HG02610 (cell line): ENCODE measurements around the gene SELE.
A peak's percentile ranks its signal among the peaks of the same experiment; 100 is the strongest.
"Not testable (repeated sequence)": the region's sequence is repeated elsewhere in the genome, so short reads cannot be mapped to it uniquely, and the experiment has no call there.

Source experiments
- ATAC-seq: cut with Tn5 transposase; IDR thresholded peaks from one replicate; pipeline ENCODE4 v1.9.1; 2021; ENCODE audit warnings: mild to moderate bottlenecking, moderate library complexity; ENCODE audit not compliant: unreplicated experiment

Gene SELE

GRCh38 chr1:169688377-169688776 lies 45.5 kb downstream of the SELE start:
- ATAC-seq, result not testable (repeated sequence)

GRCh38 chr1:169683661-169684060 lies 50.2 kb downstream of the SELE start:
- ATAC-seq, result no peak

- ATAC-seq, result not testable (repeated sequence)
Observed at GRCh38 chr1:169683168-169683567, 50.7 kb downstream of the SELE start.

- ATAC-seq, result peak; percentile 33
Observed at GRCh38 chr1:169682071-169682470, 51.8 kb downstream of the SELE start.

- ATAC-seq, result peak; percentile 7
Observed at GRCh38 chr1:169681140-169681539, 52.7 kb downstream of the SELE start.

- ATAC-seq, result peak; percentile 64
Observed at GRCh38 chr1:169680377-169681019, 53.4 kb downstream of the SELE start.

GRCh38 chr1:169679692-169680091 lies 54.2 kb downstream of the SELE start:
- no peak for ATAC-seq

- ATAC-seq, result no peak
Observed at GRCh38 chr1:169676001-169676400, 57.9 kb downstream of the SELE start.
